Activated naive CD4-positive, alpha-beta T cell treated with anti-CD3 and anti-CD28 coated beads for 36 hours (primary cell): Measurements from ENCODE around the gene CLEC4F. TPM values are rescaled to one million over a fixed set of nuclear protein-coding genes. Genes with fewer than 3 reads are reported as not detected.

Source experiments
- CTCF ChIA-PET: fragments of 350-600 bp; sonication (Branson Sonifier 250); formaldehyde crosslinking; loops from one replicate; lab custom pipeline; 2021; ENCODE audit warnings: antibody characterized with exemption; lab: Charles Lee
- DNase-seq: peaks from one replicate; pipeline ENCODE4 v3.0.0-alpha.2; 2020
- H3K27ac Mint-ChIP-seq: one replicate; pipeline ENCODE4 v1.8.0; 2021; ENCODE audit warnings: mild to moderate bottlenecking, mixed read lengths
- H3K27me3 Mint-ChIP-seq: one replicate; pipeline ENCODE4 v1.8.0; 2021; ENCODE audit warnings: low read depth, mixed read lengths
- H3K36me3 Mint-ChIP-seq: one replicate; pipeline ENCODE4 v1.8.0; 2021; ENCODE audit warnings: low read depth, mixed read lengths
- H3K4me1 Mint-ChIP-seq: one replicate; pipeline ENCODE4 v1.8.0; 2021; ENCODE audit warnings: low read depth, mixed read lengths
- H3K4me3 Mint-ChIP-seq: one replicate; pipeline ENCODE4 v1.8.0; 2021; ENCODE audit warnings: mild to moderate bottlenecking, moderate library complexity, mixed read lengths
- H3K9me3 Mint-ChIP-seq: one replicate; pipeline ENCODE4 v1.8.0; 2021; ENCODE audit warnings: mixed read lengths
- intact Hi-C: fragments of 100-400 bp; cut with micrococcal nuclease; formaldehyde crosslinking; loops from one replicate; pipeline ENCODE4 v1.15.1; 2023
- total RNA-seq, 2 experiments: library from RNA; stranded (reverse); gene quantifications; one replicate each; pipeline ENCODE4 v1.2.3, GENCODE V29; 2021

The CLEC4F gene
- total RNA-seq, 2 experiments from 2014 or later, result not detected

DNA sequence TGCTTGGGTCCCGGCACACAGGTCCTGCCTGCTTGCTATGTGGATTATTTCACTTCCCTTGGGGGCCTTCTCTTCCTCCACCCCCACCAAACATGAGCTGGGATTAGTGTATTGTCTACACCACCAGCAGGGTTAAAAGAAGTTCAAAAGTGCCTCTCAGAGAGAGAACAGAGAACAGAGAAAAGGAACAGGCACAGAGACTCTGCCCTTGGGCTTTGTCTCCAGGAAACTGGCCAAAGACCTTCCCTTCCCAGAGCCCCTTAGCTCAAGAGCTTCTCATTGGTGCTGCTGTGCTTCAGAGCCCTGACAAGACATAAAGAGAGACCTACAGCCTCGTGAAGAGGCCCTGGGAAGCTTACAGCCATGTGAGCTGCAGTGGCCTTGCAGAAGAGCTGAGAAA is 22.9 kb downstream of the CLEC4F start:
- Mint-ChIP-seq H3K27me3 (peaks cover 4% of the 10 kb centered on the region), H3K27ac (no peak overlapping the region), H3K4me1 (no peaks in the 10 kb centered on the region), H3K4me3 (no peak overlapping the region), H3K9me3 (no peaks in the 10 kb centered on the region), H3K36me3 (no peaks in the 10 kb centered on the region)
- no peak for DNase-seq
- CTCF ChIA-PET, result interaction anchor here (0.6 to 2.1 kb wide), 8 partner anchors 9 to 500 kb away, joined by 3 to 14 read pairs (median 3); no protein-coding TSS in a partner anchor
- intact Hi-C loops, result no loop called here

DNA sequence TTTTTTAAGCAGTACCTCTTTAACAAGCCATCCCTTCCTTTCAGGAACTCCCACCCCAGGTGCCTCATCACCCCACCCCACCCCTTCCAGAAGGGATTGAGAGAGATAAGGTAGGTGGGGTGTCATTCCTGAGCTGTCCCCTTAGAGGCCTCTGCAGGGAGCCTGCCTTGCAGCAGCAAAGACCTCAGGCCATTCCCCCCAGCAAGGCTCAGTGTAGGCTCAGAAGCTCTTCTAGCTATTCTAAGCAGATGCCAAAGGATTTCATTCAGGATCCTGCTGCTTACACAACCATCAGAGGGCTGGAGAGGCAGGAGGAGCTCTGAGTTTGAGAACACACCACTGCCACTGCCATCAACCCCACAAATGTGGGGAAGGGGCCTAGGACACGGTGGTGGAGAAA is 24.1 kb downstream of the CLEC4F start:
- H3K4me1 Mint-ChIP-seq, result no peaks in the 10 kb centered on the region
- intact Hi-C loops, result no loop called here

DNA sequence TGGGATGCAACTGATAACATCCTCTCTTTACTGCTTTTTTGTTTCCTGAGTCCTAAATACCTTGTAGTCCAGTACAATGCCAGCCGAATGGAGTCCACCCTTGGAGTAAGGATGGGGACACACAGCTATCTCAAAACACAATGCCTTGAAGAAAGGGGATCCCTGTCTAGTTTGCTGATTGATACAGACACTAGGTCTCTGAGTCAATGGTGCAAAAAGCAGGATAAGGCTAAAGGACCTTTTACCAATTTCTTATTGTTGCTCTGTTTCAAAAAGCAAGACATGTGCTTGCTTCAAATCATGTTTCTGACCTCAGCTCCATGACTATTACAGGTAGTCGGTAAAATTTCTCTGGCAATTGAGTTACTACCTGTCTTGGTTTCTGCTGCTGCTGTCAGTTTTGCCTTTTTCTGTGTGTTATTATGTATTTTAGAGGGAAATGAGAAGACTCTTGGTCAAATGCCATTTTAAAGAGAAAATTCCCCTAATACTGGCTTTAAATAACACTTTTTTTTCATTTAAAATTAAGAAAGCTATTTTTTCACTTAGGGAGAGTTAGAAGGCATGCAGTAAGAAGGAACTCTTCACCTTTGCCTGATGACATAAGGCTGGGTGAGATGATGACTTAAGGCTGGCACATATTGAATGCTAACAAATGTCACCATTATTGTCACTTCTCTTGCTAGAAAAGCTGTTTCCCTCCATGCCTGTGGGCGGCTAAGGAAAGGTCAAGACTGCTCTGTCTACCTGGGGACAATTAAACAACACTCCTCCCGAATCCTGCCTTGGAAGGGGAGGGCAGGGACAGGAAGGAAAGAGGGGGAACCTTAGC is 25.0 kb downstream of the CLEC4F start:
- H3K36me3 Mint-ChIP-seq, result no peaks in the 10 kb centered on the region

More for the DNA sequence above, 24.1 kb downstream of the CLEC4F start:
- H3K36me3 Mint-ChIP-seq, result no peaks in the 10 kb centered on the region
- H3K4me3 Mint-ChIP-seq, result no peak overlapping the region
- DNase-seq, result no peak
- H3K27me3 Mint-ChIP-seq, result peaks cover 14% of the 10 kb centered on the region
- no peak overlapping the region for H3K27ac Mint-ChIP-seq
- H3K9me3 Mint-ChIP-seq, result no peaks in the 10 kb centered on the region
- CTCF ChIA-PET, result interaction anchor here (0.8 to 2.1 kb wide), 4 partner anchors 9 to 151 kb away, joined by 3 to 14 read pairs (median 4); no protein-coding TSS in a partner anchor

DNA sequence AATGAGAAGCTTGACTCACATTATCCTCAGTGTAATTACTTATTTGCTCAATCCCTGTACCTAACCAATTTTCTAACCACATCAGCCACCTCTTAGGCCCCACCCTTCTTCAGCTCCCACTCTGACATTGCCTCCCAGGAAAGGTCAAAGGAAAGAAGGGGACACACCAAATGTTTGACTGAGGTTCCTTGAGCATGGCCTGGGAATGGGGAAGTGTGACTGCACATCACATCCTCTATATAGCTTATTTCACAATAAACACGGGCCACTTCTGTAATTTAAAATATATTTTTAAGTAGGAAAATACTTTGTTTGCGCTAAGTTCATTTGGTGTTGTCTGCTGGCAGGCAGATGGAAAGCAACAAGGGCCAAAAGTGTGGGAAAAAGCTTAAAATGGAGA is 26.9 kb downstream of the CLEC4F start:
- Mint-ChIP-seq H3K4me3 (no peak overlapping the region), H3K9me3 (no peaks in the 10 kb centered on the region), H3K27me3 (peaks cover 29% of the 10 kb centered on the region), H3K27ac (no peak overlapping the region), H3K4me1 (peaks cover 9% of the 10 kb centered on the region), H3K36me3 (no peaks in the 10 kb centered on the region)
- CTCF ChIA-PET, result interaction anchor here (1.4 to 3.3 kb wide), 4 partner anchors 54 to 160 kb away, joined by 3 to 12 read pairs (median 4); no protein-coding TSS in a partner anchor
- intact Hi-C loops, result no loop called here
- no peak for DNase-seq

More for the DNA sequence above, 25.0 kb downstream of the CLEC4F start:
- peaks cover 2% of the 10 kb centered on the region for H3K4me1 Mint-ChIP-seq
- H3K9me3 Mint-ChIP-seq, result no peaks in the 10 kb centered on the region
- no peak for DNase-seq
- H3K27ac Mint-ChIP-seq, result no peak overlapping the region
- no peak overlapping the region for H3K4me3 Mint-ChIP-seq
- peaks cover 18% of the 10 kb centered on the region for H3K27me3 Mint-ChIP-seq
- CTCF ChIA-PET, result interaction anchor here (0.7 to 3.3 kb wide), 2 partner anchors 67 to 77 kb away, joined by 4 to 12 read pairs; no protein-coding TSS in a partner anchor
- intact Hi-C loops, result no loop called here

DNA sequence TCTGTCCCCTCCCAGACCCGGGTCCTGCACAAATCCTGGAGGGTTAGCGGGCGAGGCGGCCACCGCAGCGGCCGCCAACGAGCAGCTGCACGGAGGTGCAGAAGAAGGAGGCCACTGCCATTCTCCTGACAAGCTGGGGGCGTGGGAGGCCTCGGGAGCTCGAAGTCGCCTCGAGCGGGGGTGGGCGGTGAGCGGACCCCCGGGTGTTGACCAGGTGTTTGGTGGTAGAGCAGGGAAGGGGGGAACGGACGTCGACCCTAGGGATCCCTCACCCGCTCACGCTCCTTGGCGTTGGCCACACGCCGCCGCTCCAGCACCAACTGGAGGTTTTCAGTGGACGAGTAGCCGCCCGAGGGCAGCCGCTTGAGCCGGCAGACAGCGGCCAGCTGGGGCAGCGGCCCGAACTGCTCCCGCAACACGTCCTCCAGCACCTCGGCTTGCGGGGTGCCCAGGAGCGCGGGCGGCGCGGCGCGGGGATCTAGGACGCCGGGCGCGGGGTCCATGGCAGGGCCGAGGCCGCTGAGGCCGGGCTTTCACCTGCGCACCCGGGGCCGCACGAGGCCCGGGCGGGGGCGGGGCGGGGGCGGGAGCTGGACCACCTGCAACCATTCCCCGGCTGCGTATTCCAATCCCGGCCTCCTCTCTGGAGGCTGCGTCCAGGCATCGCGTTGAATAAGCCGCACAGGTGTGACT is 30.1 kb downstream of the CLEC4F start, which contains the start of gene FIGLA:
Gene FIGLA (minus strand): TSS at position 508 of the 693 bp plus-strand sequence. CDS start 5 bp downstream, at position 503.
- Mint-ChIP-seq H3K36me3 (no peaks in the 10 kb centered on the region), H3K4me3 (peak within 1 kb of the TSS; percentile 74), H3K27me3 (peaks cover 40% of the 10 kb centered on the region), H3K27ac (no peak within 1 kb of the TSS), H3K4me1 (peaks cover 13% of the 10 kb centered on the region), H3K9me3 (no peaks in the 10 kb centered on the region)
- intact Hi-C loops, result no loop called here
- no peak for DNase-seq
- CTCF ChIA-PET, result interaction anchor here (0.6 to 5.6 kb wide), 23 partner anchors 10 to 484 kb away, joined by 3 to 49 read pairs (median 5); partner anchors contain the start of gene ADD2

DNA sequence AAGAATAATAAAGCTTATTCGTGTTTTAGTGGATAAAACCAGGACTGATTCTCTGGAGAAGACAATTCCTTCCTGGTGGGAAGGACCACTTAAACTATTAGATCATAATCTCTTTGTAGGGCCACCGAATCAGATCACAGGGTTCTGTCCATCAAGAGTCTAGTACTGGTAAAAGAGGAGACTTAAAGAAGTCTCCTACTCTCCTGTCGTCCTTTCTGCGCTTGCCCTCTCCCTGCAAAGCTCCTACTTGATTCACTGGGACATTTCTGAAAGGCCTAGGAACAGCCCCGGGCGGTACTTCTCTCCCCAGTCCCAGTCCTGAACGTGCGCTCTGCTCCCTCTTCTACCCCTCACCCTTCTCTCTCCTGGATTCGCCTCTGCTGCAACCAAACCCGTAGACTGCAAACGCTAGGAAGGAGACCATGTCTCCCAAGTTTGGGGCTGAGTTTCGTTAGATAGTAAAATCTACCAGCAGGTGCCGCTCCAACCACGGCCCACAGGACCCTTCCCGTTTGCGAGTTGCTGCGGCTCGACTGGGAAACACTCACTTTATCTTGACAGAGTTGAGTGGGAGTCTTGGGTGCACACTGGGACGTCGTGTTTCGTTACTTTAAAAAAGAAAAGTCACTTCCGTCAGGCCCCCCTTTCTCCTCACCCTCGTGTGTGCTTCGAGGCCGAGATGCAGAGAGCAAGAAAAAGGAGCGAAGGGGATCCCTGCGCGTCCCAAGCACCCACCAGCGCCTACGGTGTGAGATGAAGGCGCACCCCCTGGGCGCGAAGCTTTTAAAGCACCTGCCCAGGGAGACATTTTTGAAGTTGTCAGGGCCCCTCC is 30.9 kb downstream of the CLEC4F start:
- Mint-ChIP-seq H3K4me3 (peak overlapping the region; percentile 74), H3K27ac (no peak overlapping the region), H3K27me3 (peaks cover 40% of the 10 kb centered on the region), H3K4me1 (peaks cover 14% of the 10 kb centered on the region), H3K36me3 (no peaks in the 10 kb centered on the region), H3K9me3 (no peaks in the 10 kb centered on the region)
- intact Hi-C loops, result loop anchor here (1.0 to 10.0 kb wide), 6 partner anchors 62 to 445 kb away; partner anchors contain the start of gene TGFA
- DNase-seq, result peak; percentile 89
- CTCF ChIA-PET, result interaction anchor here (0.6 to 5.6 kb wide), 26 partner anchors 8 to 483 kb away, joined by 3 to 49 read pairs (median 5); partner anchors contain the start of gene ADD2

DNA sequence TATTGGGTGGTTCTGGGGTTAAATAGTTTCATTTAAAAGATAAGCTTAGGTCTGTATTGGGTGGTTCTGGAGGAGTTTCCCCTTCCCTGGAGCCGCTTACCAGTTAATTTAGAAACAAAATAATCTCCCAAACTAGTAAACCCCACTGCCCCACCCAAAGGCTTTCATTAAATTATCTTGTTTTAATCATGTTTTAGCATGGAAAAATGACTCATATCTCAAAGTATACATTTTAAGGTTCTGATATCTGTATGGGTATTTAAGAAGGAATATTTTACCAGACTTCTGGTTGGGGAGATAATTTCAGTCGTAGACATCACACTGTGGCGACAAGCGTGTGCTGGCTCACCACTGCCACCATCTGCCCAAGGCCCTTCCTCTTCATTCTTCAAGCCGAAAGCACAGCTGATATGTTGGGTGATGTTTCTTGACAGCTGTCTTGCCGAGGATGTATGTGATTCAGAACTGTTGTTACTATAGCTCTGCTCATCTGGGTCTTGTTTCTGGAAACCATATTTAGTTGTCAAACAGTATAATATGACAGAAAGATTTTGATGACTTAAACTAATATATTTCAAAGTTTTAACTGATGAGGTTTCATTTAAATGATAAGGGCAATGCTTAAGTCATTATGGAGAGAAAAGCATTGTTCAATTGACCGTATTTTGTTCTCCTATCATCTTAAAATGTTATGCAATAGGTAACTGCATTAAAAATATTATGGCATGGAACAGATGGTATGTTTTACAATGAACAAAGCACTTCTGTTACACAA is 35.1 kb downstream of the CLEC4F start:
- H3K4me1 Mint-ChIP-seq, result peaks cover 13% of the 10 kb centered on the region
- no peak overlapping the region for H3K27ac Mint-ChIP-seq
- no peak overlapping the region for H3K4me3 Mint-ChIP-seq
- CTCF ChIA-PET, result interaction anchor here (0.6 to 2.6 kb wide), 15 partner anchors 10 to 481 kb away, joined by 3 to 34 read pairs (median 4); partner anchors contain the start of gene ADD2
- no peaks in the 10 kb centered on the region for H3K9me3 Mint-ChIP-seq
- DNase-seq, result peak; percentile 79
- peaks cover 22% of the 10 kb centered on the region for H3K27me3 Mint-ChIP-seq
- intact Hi-C loops, result loop anchor here (1.0 to 10.0 kb wide), 5 partner anchors 17 to 481 kb away; partner anchors contain the start of genes ADD2 and TGFA
- no peaks in the 10 kb centered on the region for H3K36me3 Mint-ChIP-seq

DNA sequence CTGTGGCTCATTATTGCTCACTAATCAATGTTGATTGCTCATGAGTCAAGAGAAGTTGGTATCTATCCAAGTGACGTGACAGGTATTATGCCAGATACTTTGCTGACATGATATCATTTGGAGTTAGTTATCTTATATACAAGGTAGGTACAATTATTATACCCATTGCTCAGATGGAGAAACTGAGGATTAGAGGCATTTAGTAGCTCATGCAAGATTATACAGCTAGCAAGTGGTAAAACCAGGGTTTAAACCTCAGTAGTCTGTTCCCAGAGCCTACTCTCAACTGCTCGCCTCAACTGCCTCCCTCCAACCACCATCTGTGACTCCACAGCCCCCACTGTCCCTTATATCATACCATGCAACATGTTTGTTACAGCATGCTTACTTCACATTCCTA is 36.1 kb downstream of the CLEC4F start:
- Mint-ChIP-seq H3K27ac (no peak overlapping the region), H3K27me3 (peaks cover 16% of the 10 kb centered on the region), H3K4me3 (no peak overlapping the region), H3K9me3 (no peaks in the 10 kb centered on the region), H3K4me1 (peaks cover 6% of the 10 kb centered on the region), H3K36me3 (no peaks in the 10 kb centered on the region)
- intact Hi-C loops, result loop anchor here (10.0 kb wide), 1 partner anchor 440 kb away; no protein-coding TSS in a partner anchor
- CTCF ChIA-PET, result interaction anchor here (0.6 to 2.6 kb wide), 7 partner anchors 12 to 480 kb away, joined by 3 to 34 read pairs (median 4); no protein-coding TSS in a partner anchor
- no peak for DNase-seq

DNA sequence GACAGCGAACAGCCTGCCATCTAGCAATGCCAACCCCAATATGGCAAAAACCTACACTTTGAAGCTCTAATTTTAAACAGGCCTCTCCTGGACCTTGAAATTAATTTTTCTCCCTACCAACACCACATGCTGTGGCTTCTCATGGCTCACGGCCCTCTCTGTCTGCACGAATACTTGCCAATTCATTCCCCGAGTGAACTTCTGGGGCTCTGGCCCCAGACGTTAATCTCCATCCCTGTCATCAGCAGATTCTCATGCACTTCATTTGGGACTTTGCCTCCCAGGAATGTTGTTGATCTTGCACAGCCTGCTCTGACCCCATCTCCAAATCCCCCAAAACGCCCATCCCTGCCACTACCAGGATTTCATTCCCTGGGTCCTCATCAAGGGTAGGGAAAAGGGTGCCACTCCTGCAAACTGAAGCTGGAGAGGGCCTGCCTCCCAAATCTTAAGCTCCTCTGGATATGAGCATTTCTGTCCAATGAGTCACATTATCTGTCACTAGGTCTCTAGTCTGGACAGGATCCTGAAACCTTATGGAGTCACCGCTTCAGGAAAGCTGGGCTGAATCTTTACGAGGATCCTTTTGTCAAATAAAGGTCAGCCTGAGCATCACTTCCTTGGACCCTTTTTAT is 40.4 kb downstream of the CLEC4F start:
- intact Hi-C loops, result loop anchor here (10.0 kb wide), 1 partner anchor 435 kb away; no protein-coding TSS in a partner anchor
- DNase-seq, result no peak
- Mint-ChIP-seq H3K4me3 (no peak overlapping the region), H3K4me1 (no peaks in the 10 kb centered on the region), H3K9me3 (no peaks in the 10 kb centered on the region), H3K27ac (no peak overlapping the region), H3K27me3 (peaks cover 5% of the 10 kb centered on the region), H3K36me3 (no peaks in the 10 kb centered on the region)
- CTCF ChIA-PET, result interaction anchor here (0.6 to 1.3 kb wide), 3 partner anchors 12 to 476 kb away, joined by 3 read pairs; partner anchors contain the start of gene ADD2

DNA sequence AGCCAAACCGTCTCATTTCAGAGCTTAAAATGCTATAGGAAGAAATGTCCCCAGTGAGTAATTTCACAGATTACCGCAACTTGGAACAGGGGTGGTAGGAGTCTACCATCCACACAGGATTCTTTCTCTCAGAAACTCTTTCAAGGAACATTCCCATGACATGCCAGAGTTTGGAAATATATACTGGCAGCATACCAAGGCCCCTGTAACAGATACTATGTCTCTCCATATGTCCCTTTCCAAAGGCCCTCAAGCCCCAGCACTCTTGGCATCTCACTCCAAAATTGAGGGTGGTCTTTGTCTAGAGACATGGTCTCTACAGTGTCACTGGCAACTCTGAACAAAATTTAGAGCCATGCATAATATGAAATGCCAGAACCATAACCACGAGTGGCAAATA is 40.9 kb downstream of the CLEC4F start:
- peaks cover 9% of the 10 kb centered on the region for H3K27me3 Mint-ChIP-seq
- intact Hi-C loops, result no loop called here
- no peaks in the 10 kb centered on the region for H3K9me3 Mint-ChIP-seq
- CTCF ChIA-PET, result interaction anchor here (0.6 to 1.0 kb wide), 2 partner anchors 11 to 475 kb away, joined by 3 read pairs; partner anchors contain the start of gene ADD2
- no peaks in the 10 kb centered on the region for H3K36me3 Mint-ChIP-seq
- DNase-seq, result no peak
- no peak overlapping the region for H3K4me3 Mint-ChIP-seq
- H3K4me1 Mint-ChIP-seq, result no peaks in the 10 kb centered on the region
- H3K27ac Mint-ChIP-seq, result no peak overlapping the region
